Hematopoietic multipotent progenitor cell treated with erythropoietin and hydrocortisone succinate and interleukin-3 and kit ligand, for 15 days (in vitro differentiated cells): ENCODE measurements around the gene KCNIP3.

Experiments
- DNase-seq: peaks from one replicate; pipeline ENCODE4 v3.0.0-alpha.2; 2015; ENCODE audit warnings: low spot score

Gene KCNIP3

DNA sequence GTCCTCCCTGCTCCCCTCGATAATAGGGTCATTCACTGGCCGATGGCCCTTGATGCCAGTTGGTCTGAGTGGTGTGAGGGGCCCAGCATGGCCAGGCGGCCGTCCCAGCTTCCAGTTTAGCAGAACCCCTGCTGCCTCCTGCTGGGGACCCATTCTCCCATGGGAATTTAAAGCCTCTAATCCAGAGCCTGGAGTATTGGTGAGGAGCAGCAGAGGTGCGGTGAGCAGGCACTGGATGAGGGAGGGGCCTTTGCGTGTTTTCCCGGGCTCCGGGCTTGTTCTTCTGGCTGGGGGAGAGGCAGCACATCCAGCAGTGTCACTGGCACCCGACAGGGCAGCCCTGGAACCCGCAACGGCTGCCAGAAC lies 17.4 kb downstream of the KCNIP3 start:
- DNase-seq = no peak

DNA sequence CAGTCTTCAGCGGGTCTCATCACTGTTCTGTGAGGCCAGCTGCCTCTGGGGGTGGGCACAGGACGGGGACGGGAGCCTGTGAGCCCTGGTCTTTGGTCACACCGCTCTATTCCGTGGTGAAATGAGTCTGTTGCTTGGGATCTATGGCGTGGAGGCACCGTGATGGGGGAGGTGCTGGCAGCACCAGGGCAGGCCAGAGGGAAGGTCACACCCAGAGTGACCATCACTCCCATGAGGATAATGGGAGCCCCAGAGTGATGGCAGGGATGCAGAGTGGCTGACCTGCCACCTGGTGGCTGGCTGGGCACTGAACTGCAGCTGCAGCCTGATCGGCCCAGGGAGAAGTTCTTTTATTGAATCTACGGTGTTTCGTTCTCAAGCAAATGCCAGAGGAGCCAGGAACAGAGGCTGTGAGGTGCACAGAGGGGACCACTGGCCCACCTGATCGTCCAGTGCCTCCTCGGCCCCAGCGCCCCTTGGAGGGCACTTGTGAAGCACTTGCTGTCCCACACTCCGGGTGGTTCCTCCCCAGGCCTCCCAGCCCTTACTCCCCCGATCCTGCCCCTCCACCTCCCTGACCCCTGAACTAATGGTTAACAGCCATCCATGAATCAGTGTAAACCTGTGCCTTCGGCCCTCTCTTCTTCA lies 17.9 kb downstream of the KCNIP3 start:
- no peak for DNase-seq

DNA sequence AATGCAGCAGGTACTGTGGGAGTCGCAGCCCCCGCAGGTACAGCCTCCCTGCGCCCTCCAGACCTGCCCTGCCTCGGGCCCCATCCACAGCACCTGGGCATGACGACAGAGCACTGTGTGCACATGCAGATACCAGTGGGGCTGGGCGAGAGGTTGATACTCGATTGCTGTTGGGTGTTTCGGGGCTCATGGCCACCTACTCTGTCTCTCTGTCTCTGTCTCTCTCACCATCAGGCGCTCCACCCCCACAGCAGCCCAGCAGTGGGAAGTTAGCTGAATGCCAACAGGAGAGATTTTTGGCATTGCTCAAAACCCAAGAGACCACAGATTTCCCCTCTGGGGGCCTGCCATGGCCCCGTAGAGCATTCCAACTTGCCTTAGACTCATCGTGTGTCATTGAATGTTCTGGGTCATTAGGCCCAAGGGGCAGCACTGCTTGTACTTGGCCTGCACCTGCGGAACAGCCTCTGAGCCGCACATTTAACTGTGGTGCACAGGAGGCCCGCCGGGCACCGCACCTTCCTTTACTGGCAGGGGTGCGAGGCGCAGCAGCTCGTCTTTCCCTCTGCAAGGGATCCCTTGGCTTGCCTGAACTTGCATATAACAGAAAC lies 18.8 kb downstream of the KCNIP3 start:
- no peak for DNase-seq

DNA sequence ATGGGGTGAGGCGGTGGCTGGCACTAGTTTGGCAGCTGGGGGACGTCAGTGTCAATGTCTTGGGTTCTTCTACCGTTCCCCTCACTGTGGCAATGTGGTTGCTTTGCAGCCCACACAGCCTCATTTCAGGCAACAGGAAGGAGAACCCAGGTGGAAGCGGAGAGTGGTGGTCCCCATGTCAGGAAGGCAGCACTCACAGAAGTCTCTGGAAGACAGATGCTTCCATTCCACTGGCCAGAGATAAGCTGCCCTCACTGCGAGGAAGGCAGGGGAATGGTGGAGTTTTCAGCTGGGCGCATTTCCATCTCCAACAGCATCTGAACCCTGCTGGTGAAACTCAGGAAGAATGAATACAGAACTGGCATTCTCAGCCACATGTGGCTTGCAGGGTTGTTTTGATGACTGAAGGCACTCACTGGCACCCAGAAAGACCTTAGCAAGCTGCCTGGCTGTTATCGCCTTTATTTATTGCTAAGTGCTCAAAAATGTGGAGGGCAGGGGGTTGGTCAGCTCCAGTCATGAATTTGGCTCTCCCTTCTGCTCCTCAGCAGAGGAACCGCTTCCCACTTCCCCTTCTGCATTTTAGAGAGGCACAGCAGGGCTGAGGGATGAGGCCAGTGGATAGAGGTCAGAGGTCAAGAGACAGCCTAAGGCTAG lies 19.4 kb downstream of the KCNIP3 start:
- no peak for DNase-seq

DNA sequence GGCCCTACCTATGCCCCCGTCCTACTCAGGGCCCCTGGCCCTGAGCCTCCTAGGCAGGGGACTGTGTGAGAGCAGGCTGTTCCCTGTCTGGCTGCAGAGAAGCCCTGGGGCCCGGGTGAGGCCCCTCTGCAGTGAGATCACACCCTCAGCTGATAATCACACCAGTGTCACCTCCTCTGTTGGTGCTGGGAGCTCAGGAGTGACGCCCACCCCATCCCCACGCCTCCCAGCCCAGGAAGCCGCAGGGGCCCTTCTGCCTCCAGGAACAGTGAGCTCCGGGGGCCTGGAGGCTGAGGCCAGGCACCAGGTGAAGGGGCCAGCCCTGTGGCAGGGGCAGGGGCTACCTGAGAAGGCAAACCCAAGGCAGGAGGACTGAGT lies 20.0 kb downstream of the KCNIP3 start:
- no peak for DNase-seq

DNA sequence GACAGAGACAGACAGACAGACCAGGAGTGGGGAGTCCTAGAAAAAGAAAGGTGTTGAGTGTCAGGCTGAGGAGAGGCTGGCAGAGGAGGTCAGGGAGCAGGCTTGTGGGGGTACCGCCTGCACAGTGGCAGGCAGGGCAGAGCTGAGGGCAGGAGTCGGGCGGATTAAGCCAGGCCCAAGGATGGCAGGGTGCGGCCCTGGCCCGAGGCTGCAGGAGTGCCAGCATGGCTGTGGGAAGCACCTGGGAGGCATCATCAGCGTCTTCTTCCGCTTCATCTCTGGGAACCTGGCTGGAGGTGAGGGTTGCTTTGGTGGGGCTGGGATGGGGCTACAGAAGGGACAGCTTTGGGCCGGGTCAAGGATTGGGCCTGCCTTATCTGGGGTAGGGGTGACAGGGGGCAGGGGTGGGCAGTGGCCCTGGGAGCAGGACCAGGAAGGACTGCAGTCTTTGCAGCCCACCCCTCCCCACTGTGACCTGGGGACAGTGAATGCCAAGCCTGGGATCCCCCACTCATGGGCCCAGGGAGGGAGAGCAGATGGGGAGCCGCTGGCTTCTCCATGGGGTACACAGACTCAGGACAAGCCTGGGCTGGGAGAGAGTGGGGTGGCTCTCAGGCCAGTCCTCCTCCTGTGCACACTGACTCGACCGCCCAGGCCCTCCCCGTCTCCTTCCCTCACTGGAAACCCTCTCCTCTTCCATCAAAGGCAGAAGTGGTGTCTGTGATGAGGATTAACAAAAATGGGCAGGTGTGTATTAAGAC lies 20.7 kb downstream of the KCNIP3 start:
- DNase-seq = no peak

DNA sequence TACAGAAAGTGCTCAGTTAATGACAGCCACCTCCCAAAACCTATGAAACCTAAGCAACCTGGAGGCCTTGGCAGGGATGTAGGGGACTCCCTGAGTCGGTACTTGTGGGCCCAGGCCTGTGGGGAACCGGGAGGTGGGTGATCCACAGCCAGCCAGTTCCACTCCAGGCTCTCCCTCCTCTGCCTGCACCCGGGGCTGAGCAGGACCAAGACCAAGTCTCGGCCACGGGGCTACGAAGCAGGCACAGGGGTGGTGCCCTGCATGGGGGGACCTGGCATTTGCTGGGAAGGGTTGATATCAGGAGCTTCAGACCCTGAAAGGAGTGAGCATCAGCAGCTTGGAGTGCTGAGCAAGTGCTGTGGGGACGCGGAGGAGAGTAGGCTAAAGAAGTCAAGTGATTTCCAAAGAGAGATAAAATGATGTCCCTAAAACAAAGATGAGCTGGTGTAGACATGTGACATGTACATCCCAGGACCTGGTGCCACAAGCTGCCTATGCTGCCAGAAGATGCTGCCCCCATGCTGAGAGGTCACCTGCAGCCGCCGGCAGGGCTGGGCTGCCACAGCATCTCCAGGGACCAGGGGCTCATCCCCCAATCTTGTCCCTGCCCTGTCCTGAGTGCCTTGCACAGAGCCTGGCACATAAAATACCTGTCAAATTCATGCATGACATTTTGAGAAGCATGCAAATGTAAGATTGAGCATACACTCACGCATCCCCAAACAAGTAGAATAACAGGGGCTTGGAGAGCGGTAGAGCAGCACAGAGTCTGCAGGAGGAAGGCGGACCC lies 21.5 kb downstream of the KCNIP3 start:
- no peak for DNase-seq

DNA sequence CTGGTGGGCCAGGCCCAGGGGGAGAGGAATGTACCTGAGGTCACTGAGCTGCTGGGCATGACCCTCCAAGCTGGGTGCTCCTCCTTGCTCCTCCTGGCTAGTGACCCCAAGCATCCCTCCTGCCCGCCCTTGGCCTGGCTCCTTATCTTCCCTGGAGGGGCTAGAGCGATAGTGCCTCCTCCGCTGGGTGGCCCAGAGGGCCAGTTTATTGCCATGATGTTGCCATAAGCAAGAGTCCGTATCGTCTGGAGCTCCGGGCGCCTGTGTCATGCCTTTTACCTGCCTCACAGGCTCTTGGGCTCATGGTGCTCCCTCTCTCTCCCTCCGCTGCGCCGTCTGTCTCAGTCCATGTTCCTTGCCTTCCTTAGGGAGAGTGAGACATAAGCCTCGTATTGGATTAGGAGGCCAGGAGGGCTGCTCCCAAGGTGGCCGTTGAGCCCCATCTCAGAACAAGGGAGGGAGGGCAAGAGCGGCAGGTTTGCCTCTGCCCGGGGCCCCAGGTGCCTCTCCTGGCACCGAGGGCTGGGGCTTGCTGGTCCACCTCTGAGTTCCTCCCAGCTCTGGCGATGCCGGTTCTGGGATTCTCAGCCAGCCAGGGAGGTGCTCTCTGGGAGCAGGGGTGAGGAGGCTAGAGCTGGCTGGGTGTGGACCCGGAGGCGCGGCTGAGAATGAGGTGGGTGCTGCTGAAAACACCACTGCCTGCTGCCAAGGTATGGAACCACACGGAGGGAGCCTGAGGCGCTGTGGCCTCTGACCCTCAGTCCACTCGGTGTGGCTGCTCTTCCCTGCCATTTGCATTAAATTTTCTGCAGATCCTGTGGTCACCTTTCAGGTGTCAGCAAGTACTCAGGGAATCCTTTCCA lies 22.6 kb downstream of the KCNIP3 start:
- no peak for DNase-seq

DNA sequence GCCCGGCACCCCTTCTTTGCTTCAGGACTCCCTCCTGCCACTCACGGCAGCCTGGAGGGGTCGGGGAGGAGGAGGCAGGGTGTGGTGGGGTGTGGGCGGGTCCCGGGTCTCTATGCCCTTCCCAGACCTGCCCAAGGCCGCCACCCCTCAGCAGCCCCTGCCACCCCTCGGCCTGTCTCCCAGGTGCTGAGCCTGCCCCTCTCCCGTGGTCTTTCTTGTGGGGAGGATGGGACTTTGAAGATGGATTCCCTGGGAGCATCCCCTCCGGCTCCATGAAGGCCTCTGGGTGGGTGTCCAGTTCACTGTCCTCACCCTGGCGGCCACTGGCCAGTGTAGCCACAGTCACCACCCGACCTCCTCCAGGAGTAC lies 23.2 kb downstream of the KCNIP3 start:
- no peak for DNase-seq

DNA sequence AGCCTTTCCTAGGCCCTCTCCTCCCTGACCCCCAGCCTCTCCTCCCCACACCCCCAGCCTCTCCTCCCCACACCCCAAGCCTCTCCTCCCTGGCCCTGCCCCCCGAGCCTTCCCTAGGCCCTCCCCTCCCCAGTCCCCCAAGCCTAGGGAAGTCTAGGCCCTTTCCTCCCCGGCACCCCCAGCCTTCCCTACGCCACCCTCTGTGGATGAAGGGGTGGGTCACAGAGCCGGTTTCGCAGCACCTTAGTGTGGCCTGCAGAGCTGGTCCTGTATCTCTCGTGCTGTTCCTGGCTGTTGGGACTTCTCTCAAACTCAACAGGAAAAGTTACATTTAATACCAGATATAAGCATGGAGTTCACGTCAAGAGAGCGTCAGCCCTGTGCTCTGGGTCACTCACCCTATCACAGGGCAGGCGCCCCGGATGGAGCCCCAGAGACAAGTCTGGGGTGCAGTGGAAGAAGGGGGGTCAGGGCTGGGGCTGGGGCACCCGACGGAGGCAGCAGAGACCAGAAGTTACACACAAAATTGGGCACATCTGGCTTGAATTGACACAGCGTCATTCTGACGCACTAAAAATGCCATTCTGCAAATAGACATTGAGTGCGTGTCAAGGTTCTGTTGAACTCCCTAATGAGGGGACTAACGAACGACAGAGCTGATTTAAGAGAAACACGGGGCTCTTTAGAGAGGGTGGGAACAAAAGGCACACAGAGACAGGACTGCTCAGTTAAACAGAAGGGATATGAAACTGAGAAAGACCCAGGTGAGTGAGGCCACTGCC lies 24.0 kb downstream of the KCNIP3 start:
- no peak for DNase-seq

DNA sequence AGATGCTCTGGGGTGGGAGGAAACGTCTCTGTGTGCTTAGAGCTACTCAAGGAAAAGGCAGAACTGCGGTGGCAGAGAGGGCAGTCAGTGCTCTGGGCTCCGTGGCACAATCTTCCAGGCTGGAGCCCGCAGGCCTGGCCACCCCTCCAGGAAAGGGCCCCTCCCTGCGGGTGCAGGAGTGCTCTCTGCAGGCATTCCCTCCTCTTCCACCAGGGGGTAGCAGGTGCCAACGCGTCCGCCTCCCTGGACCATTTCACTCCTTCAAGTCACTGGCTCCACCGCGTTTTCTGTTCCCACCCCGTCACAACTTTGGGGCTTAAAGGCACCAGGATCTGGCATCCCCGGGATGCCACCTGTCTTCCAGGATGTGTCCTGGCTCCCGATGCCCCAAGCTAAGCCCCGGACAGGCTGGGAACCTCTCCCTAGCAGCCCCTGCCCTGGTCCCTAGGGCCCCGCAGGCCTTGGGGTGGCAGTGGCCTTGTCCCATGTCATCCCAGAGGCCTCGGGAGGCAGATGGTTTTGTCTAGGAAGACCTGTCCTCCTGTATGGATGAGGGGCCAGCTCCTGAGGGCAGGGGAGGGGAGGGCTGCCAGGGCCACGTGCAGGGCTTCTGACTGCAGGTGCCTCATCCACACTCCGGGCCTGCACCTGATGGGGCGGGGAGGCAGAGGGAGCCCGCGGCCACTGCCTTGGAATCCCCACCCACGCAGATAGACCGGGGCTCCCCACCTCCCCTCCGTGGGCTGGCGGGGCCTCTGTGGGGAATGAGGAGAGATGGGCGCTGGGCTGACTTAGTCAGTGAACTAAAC lies 26.4 kb downstream of the KCNIP3 start:
- DNase-seq = no peak

DNA sequence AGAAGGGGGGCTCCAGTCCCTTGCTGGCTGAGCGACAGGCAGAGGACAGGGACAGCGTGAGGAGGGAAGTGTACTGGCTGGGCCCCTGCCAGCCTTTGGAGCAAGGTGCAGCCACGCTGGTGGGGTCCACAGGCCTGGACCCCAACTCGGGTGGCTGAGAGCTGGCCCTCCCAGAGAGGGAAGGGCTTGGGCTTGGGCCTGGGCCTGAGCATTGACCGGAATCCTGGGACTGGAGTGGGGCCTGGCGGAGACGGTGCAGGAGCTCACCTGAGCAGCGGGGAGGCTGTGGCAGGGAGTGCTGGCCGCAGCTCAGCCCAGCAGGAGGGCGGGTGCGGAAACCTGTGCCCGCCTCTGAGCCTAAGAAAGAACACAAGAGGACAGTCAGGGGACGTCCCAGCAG lies 27.9 kb downstream of the KCNIP3 start:
- DNase-seq = no peak

DNA sequence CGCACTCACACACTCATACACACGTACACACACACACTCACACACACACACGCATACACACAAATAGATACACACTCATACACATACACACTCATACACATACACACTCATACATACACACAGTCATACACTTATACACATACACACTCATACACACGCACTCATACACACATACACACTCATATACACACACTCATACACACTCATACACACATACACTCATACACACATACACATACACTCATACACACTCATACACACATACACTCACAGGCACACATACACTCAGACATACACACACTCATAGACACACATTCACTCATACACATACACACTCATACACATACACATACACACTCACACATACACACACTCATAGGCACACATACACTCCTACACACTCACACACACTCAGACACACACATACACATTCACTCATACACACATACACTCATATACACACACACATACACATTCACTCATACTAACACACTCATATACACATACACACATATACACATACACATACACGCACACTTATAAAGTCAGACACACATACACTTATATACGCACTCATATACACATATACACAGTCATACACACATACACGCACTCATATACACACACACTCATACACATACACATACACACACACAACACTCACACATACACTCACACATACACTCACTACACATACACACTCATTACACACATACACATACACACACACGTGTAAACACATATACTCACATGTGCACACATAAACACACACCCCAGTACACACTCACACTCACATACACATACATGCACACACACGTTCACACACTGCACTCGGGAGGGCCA lies 28.7 kb downstream of the KCNIP3 start:
- DNase-seq = no peak

DNA sequence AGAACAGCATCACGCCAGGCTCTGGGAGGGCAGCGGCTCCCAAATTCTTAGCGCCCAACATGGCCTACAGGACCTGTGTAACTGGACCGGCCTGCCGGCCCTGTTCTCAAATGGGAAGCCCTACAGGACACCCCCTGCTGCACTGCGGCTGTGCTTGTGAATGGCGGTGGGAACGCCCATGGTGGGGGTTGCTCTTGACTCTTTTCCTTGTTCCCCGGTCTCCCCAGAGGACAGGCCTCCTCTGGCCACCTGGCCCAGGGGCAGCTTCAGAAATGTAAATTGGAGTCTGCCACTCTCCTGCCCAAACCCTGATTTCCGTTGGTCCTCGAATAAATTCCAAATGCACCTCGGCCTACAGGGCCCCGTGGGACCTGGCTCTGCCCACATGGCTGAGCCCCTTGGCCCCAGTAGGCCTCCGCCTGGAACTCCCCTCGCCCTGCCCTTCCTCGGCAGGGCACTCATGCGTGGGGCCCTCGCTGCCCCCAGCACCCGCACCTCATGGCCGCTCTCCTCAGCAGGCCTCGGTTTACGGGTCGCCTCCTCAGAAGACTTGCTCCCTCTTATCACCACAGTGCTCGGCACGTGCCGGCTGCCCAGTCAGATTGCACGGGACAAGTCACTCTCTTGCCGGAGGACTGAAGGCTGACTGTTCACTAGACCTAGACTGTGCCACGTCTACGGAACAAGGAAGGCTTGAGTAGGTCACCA lies 29.4 kb downstream of the KCNIP3 start:
- DNase-seq = no peak

DNA sequence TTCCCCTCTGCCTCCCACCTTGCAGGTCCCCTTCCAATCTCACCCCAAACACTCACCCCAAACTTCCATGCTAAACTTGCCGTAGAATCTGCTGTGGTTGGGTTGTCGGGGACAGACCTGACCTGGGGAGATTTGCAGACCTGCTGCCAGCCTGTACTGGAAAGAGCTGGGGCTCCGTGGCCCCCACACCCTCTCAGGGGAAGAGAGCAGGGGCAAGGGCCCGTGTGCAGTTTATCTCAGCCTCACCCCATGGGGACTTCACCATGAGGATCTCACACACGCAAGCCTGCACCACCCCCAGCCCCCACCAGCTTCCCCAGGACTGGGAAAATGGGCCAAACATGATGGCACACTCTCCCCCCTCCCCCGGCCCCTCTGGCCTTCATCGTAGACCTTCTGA lies 30.7 kb downstream of the KCNIP3 start:
- DNase-seq = no peak

DNA sequence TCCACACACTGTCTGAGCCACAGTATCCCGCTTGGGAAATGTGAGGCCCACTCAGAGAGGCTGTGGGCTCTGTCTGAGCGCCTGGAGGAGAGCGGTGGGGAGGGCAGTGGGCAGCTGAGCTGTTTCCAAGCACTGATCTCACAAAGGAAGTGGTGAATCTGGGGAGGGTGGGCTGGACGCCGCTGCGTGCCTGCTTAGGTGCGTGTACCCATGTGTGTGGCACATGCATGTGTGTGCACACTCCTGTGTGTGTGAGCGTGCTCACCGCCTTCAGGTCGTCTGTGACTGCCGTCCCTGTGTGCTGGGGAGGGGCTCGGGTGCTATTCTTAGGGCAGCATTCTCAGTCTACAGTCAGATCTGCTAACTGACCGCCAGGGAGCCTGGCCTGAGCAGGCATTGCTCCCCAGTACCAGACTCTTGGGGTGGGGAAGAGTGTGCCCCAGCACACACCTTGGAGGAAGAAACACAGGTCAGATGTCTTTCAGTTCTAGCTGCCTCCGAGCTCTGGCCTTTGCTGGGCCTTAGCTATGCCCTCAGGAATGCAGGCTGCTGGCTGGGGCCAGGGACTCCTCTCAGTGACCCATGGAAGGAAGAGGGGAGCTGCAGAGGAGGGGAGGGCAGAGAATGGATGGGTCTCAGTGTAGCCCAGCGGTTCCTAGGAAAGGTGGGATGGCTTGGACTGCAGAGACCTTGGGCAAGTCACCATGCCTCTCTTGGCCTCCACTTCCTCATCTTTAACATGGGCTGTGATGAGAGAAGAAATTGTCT lies 31.4 kb downstream of the KCNIP3 start:
- DNase-seq = no peak

DNA sequence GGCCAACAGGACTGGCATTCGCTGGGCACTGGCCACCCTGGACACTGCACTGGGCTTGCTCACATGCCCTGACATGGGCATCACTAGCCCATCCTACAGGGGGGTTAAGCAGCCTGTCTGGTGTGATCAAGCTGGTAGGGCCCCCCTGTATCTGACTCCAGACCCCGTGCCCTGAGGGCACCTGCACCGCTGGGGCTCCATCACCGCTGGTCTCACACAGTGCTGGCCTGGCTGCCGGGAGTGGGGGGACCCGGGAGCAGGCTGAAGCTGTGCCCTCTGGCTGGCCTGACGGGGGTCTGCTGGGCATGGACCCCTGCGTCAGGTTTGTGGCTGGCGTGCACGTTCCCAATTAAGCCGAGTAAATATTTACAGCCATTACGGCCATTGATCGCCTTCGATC lies 32.3 kb downstream of the KCNIP3 start:
- DNase-seq = no peak
